ENCODE measurements around the gene SH3RF3.
"Not testable (repeated sequence)": the region's sequence is repeated elsewhere in the genome, so short reads cannot be mapped to it uniquely, and the experiment has no call there.

SH3RF3 gene

DNA sequence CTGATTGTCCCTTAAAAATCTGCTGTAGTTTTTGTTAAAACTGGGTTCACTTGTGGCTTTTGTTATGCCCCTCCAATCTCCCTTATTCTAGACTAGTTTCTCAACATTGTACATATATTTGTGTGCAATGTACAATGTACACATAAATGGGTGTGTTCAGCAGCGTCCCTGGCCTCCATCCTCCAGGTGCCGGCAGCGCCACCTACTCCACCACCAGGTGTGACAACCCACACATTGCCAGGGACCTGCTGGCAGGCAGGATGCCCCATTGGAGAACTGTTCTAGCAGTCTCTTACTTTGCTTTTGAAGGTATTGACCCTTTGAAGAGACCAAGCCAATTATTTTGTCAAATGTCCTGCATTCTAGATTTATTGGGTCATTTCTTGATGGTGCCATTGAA is 75.4 kb downstream of the SH3RF3 start:
- no peak for DNase-seq

GRCh38 chr2:109205447-109205846 is 76.4 kb downstream of the SH3RF3 start:
- DNase-seq: no peak

DNA sequence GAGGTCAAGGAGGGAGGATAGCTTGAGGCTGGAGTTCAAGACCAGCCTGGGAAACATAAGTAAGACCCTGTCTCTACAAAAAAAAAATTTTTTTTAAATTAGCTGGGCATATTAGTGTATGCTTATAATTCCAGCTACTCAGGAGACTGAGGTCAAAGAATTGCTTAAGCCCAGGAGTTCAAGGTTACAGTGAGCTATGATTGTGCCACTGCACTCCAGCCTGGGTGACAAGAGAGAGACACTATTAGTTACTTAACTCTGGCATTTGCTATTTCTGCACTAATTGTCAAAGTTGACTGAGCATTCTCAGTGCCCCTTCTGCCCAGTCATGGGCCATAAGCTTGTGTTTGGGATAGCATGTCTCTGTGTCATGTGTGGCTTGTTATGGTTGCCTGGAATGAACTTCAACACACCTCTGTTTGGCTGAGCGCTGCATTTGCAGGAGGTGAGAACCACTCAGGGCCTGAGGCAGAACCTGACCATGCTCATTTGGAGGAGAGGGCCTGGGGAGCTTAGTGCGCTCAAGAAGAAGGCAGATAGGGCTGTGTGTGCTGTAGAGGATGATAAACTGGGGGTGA is 77.7 kb downstream of the SH3RF3 start:
- no peak for DNase-seq

GRCh38 chr2:109207176-109207575 is 78.2 kb downstream of the SH3RF3 start:
- DNase-seq: no peak

DNA sequence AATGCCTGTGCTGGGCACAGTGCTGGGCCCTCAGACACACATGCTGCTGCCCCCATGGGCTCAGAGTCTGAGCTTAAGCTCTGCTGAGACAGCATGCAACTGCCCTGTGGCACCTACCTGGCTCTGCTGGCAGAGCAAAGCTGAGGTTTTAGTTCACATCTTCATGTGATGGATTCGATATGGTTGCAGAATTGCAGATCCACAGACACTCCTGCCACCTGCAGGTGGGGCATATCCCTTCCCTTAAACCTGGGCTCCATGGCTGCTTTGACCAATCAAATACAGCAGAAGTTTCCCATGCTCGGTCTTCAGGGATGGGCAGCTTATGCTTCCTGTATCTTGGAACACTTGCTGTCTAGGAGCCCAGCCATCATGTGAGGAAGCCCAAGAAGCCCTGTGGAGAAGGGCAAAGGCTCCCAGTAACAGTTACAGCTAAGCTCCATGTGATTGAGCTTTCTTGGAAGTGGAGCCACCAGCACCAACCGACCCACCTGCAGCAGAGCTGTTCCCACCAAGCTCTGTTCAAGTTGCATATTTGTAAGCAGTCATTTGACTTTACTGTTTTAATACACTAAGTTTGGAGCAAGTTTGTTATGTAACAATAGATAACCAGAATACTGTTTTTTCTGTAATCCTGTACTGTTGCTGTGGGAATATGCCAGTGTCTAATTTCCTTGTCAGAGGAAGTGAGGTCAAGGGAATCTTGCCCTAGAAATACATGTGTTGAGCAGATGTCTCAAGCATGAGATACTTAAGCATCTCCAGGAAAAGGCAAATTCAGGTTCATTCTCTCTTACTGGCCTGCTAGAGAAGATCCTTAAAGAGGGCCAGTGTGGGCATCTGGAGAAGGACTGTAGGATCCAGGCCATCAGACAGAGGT is 79.3 kb downstream of the SH3RF3 start:
- DNase-seq: no peak

DNA sequence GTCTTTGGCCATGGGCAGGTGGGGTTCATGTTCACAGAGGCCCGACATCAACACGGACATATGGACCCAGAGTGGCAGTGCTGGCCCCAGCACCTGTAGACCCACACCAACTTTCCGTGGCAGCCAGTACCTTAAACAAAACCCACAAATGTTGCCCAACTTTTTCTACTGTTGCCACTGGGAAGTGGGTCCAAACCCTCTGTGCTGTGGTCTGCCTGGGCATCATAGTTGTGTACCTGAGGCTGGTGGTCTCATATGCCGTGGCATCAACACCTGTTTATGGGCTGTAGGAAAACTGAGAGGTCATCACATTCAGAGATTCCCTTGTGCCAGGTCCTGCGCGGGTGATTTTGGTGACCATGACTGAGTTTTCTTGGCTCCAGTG is 79.9 kb downstream of the SH3RF3 start:
- DNase-seq: no peak

DNA sequence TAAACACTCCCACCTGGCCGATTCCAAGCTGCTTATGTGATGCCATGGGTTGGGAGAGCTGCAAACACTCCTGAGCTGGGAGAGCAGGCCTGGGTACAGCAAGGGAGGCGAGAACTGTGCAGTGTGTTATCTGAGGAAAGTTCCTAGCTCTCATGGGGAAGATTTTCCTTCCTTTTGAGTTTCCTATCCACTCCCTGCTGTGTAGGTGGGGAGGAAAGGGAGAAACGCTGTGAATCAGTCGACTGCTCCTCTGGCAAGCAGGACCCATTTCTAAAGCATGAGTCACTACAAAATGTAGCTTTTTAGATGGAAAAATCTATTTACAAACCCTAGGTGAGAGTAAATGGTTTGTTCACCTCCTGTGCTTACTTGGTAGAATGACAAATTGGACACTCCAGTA is 80.4 kb downstream of the SH3RF3 start:
- no peak for DNase-seq

GRCh38 chr2:109209941-109210340 is 80.9 kb downstream of the SH3RF3 start:
- DNase-seq: no peak

DNA sequence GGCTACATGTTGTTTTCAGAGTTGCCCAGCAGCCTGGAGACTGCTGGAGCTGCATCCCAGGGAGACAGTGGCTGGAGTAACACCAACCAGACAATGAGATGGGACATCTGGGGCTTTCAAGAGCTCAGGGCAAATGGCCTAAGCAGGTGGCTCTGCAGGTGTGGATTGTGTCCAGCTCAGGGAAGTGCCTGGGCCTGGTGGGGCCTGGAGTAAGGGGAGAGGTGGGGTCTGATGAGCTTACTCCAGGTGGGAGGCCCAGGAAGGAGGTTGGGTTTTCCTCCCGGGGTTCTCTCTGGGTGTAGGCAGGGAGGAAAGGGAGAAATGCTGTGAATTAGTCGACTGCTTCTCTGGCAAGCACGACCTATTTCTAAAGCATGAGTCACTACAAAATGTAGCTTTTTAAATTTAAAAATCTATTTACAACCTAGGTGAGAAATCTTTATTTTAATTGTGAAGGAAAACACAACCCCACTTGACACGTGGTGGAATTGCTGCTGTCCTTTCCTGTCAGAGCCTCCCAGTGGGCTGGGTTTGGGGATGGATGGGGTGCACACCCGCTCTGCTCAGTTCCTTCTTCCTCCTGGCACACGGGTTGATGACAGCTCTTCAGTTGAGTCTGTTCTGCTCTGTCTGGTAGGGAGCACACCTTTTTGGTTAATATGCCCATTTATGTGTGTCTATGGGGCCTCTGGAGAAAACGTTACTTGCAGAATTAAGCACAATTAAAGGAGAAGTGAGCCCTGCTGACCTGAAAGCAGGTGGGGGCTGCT is 81.6 kb downstream of the SH3RF3 start:
- DNase-seq: no peak

- no peak for DNase-seq
Measured at GRCh38 chr2:109211315-109211714, 82.3 kb downstream of the SH3RF3 start.

GRCh38 chr2:109212836-109213563 is 84.0 kb downstream of the SH3RF3 start:
- no peak for DNase-seq

DNA sequence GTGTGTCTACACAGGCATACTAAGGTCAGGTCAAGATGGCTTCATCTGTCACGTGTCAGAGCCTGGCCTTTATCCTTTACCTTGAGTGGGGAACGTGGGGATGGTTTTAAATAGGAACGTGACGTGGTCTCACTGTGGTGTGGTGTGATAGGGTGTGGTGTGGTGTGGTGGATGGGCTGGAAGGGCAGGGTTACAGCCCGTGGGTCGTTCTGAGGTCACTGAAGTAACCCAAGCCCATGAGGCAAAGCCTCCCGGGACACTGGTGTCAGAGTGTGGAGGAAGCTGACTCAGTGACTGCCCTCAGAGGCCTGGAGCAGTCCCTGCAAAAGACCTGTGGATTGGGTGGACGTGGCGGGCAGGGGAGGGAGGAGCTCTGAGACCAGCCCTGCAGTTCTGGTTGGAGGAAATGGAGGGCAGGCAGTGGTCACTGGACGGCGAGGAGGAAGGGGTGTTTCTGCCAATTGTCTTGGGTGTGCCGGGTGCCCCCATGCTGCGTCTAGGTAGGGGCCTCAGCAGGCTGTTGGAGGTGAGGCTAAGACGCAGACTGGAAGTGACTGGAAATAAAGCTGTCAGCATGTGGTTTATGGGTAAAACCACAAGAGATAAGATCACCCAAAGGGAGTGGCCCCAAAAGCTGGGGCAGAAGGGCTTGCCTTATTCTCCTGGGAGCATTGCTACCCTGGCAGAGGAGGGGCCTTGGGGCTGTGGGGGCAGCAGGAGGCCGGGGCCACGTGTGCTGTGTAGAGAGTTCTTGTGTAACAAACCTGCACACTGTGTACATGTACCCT is 84.8 kb downstream of the SH3RF3 start:
- DNase-seq: peak; percentile 88

- no peak for DNase-seq
Measured at GRCh38 chr2:109214651-109215371, 85.8 kb downstream of the SH3RF3 start.

- DNase-seq: no peak
Measured at GRCh38 chr2:109215866-109216265, 86.9 kb downstream of the SH3RF3 start.

- no peak for DNase-seq
Measured at GRCh38 chr2:109216332-109216731, 87.3 kb downstream of the SH3RF3 start.

DNA sequence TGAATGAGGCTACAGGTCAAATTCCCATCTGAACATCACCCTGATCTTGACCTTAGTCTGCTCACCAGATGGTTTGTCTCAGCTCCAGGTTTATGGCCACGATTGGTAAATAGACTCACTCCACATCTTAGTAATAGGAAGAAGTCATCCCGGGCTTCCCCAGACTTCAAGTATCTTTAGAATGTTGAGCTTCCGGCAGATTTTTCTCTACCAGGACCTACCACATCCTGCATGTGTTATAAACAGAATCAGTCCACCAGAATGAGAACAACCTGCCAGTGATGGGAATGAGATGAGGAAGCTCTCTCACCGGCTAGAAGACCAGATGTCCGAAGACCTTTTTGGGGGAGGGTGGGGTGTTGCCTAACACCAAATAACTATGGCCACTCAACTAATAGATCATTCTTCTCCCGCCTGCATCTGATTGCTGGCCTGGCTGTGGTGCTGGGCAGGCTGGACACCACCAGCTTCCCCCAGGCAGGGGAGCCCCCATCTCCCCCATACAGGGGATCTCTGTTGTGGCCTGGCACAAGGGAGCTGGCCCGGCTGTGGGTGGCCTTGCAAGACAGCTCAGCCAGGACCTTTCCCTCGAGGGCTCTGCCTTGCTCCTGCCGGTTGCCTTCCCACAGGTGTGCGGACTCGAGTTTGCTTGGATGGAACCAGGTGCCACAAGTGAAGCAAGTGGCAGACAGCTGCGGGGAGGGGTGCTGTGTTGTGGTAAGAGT is 88.5 kb downstream of the SH3RF3 start:
- no peak for DNase-seq

GRCh38 chr2:109218087-109218791 is 89.2 kb downstream of the SH3RF3 start:
- DNase-seq: no peak

GRCh38 chr2:109218792-109219126 is 89.8 kb downstream of the SH3RF3 start:
- DNase-seq: no peak

DNA sequence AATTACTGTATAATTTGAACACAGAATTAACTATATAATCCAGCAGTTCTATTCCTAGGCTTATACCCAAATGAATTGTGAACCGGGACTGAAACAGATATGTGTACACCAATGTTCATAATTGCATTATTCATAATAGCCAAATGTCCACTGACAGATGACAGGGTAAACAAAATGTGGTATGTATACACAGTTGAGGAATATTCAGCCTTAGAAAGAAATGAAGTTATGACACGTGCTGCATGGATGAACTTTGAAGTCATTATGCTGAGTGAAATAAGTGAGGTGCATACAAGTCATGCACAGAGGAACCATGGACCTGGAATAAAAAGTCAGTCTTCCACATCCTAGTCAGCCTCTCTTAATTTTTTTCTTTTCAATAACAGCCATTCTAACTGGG is 91.9 kb downstream of the SH3RF3 start:
- no peak for DNase-seq

- DNase-seq: not testable (repeated sequence)
Measured at GRCh38 chr2:109221316-109221715, 92.3 kb downstream of the SH3RF3 start.

Data from hematopoietic multipotent progenitor cell treated with erythropoietin and hydrocortisone succinate and interleukin-3 and kit ligand, for 6 days (in vitro differentiated cells).